Thyroid gland (tissue), 4 donors: ENCODE results near the gene MEOX2.

Experiments
- CTCF ChIP-seq, 6 experiments: fragments of 200-600 bp in 3 of 6; fragments of 450-650 bp in 3 of 6; sonication (generic) in 3 of 6; IDR thresholded peaks; one replicate each; pipeline ENCODE4 v1.5.1; 2016 to 2019; ENCODE audit warnings: antibody characterized with exemption in 6 of 6, mild to moderate bottlenecking in 2 of 6, inconsistent platforms in 1 of 6, moderate library complexity in 1 of 6
- POLR2A ChIP-seq, 2 donors: fragments of 450-650 bp; IDR thresholded peaks; one replicate each; pipeline ENCODE4 v1.6.1; 2017; ENCODE audit warnings: antibody characterized with exemption in 2 of 2, mild to moderate bottlenecking in 2 of 2, moderate library complexity in 1 of 2

DNA sequence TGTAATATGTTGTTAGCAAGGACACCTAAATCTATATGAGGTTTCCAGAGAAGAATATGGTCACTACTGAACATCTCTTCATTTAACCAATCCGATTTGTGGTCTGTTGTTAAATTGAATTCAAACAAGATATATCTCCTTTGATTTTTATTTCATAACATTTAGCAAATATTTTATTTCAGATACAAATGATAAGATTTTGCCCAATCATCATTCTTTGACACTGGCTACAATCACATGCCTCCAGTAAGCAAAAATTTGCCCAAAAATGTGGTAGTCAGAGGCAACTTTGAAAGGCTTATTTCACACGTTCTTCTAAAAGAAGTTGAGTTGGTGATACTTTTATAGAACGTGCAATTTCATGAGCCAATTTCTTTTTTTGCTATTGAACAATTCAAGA lies 79.9 kb downstream of the MEOX2 start:
- no peak for TF ChIP-seq CTCF (IDR thresholded peaks at IDR 0.05)
- TF ChIP-seq POLR2A (IDR thresholded peaks at IDR 0.05) = no peak
